ENCODE data around the gene OSBP2. TPM values are rescaled to one million over a fixed set of nuclear protein-coding genes. Genes with fewer than 3 reads are reported as not detected.

Gene OSBP2
- total RNA-seq, 1 donor from 2014 or later = 2.4 TPM

GRCh38 chr22:30947173-30947815, 252.6 kb downstream of the OSBP2 start:
- no peaks in the 10 kb centered on the region for H3K27me3 Mint-ChIP-seq (ENCODE audit: low read depth)
- H3K36me3 Mint-ChIP-seq (ENCODE audit: low read depth) = peaks cover 40% of the 10 kb centered on the region
- TF ChIP-seq CTCF (IDR thresholded peaks at IDR 0.05) = no peak
- H3K4me1 Mint-ChIP-seq (ENCODE audit: low read depth) = peaks cover 8% of the 10 kb centered on the region
- H3K27ac Mint-ChIP-seq (ENCODE audit: unreplicated experiment) = no peak overlapping the region
- H3K4me3 Mint-ChIP-seq (ENCODE audit: unreplicated experiment) = no peak overlapping the region
- DNase-seq (ENCODE audit: low spot score) = no peak
- no peaks in the 10 kb centered on the region for H3K9me3 Mint-ChIP-seq (ENCODE audit: low read depth)

- H3K4me1 Mint-ChIP-seq (ENCODE audit: low read depth) = peaks cover 10% of the 10 kb centered on the region
- no peaks in the 10 kb centered on the region for H3K9me3 Mint-ChIP-seq (ENCODE audit: low read depth)
- no peak for DNase-seq (ENCODE audit: low spot score)
- H3K4me3 Mint-ChIP-seq (ENCODE audit: unreplicated experiment) = no peak overlapping the region
- H3K27ac Mint-ChIP-seq (ENCODE audit: unreplicated experiment) = no peak overlapping the region
- peak; percentile 83 for TF ChIP-seq CTCF (IDR thresholded peaks at IDR 0.05)
- H3K36me3 Mint-ChIP-seq (ENCODE audit: low read depth) = peaks cover 40% of the 10 kb centered on the region
- H3K27me3 Mint-ChIP-seq (ENCODE audit: low read depth) = no peaks in the 10 kb centered on the region
Measured at GRCh38 chr22:30947816-30948454, 253.3 kb downstream of the OSBP2 start.

- H3K27me3 Mint-ChIP-seq (ENCODE audit: low read depth) = no peaks in the 10 kb centered on the region
- no peaks in the 10 kb centered on the region for H3K9me3 Mint-ChIP-seq (ENCODE audit: low read depth)
- peaks cover 18% of the 10 kb centered on the region for H3K4me1 Mint-ChIP-seq (ENCODE audit: low read depth)
- H3K4me3 Mint-ChIP-seq (ENCODE audit: unreplicated experiment) = no peak overlapping the region
- no peak for TF ChIP-seq CTCF (IDR thresholded peaks at IDR 0.05)
- no peak for DNase-seq (ENCODE audit: low spot score)
- peak overlapping the region; percentile 29 for H3K27ac Mint-ChIP-seq (ENCODE audit: unreplicated experiment)
- H3K36me3 Mint-ChIP-seq (ENCODE audit: low read depth) = peaks cover 38% of the 10 kb centered on the region
Measured at GRCh38 chr22:30948930-30949342, 254.3 kb downstream of the OSBP2 start.

- peaks cover 31% of the 10 kb centered on the region for H3K36me3 Mint-ChIP-seq (ENCODE audit: low read depth)
- TF ChIP-seq CTCF (IDR thresholded peaks at IDR 0.05) = peak; percentile 31
- no peak overlapping the region for H3K27ac Mint-ChIP-seq (ENCODE audit: unreplicated experiment)
Measured at GRCh38 chr22:30949934-30950660, 255.4 kb downstream of the OSBP2 start.

GRCh38 chr22:30953206-30953605, 258.5 kb downstream of the OSBP2 start:
- Mint-ChIP-seq H3K27ac (ENCODE audit: unreplicated experiment) (no peak overlapping the region), H3K4me1 (ENCODE audit: low read depth) (peaks cover 18% of the 10 kb centered on the region), H3K4me3 (ENCODE audit: unreplicated experiment) (no peak overlapping the region), H3K27me3 (ENCODE audit: low read depth) (no peaks in the 10 kb centered on the region), H3K9me3 (ENCODE audit: low read depth) (no peaks in the 10 kb centered on the region), H3K36me3 (ENCODE audit: low read depth) (peaks cover 24% of the 10 kb centered on the region)
- no peak for DNase-seq (ENCODE audit: low spot score)
- no peak for TF ChIP-seq CTCF (IDR thresholded peaks at IDR 0.05)

More at GRCh38 chr22:30949934-30950660, 255.4 kb downstream of the OSBP2 start:
- DNase-seq (ENCODE audit: low spot score) = no peak
- Mint-ChIP-seq H3K4me3 (ENCODE audit: unreplicated experiment) (no peak overlapping the region), H3K9me3 (ENCODE audit: low read depth) (no peaks in the 10 kb centered on the region), H3K27me3 (ENCODE audit: low read depth) (no peaks in the 10 kb centered on the region), H3K4me1 (ENCODE audit: low read depth) (peaks cover 18% of the 10 kb centered on the region)
